Endothelial cell of umbilical vein (primary cell): ENCODE results near the gene PIANP. TPM values are rescaled to one million over a fixed set of nuclear protein-coding genes. Genes with fewer than 3 reads are reported as not detected.

ENCODE experiments used
- BruUV-seq: library from RNA; stranded (reverse); fragments of 400-500 nt; replicated peaks from 2 replicates; lab custom pipeline; 2021; lab: Mats Ljungman, UMichigan
- CTCF ChIA-PET: fragments of 300-600, 350-600 bp; sonication (Branson Sonifier 250); formaldehyde crosslinking; loops from one replicate; lab custom pipeline; 2021; ENCODE audit warnings: antibody characterized with exemption, inconsistent platforms; lab: Charles Lee
- POLR2A ChIA-PET: fragments of 300-600, 350-600 bp; sonication (Branson Sonifier 250); formaldehyde crosslinking; loops from one replicate; lab custom pipeline; 2021; ENCODE audit warnings: antibody characterized with exemption, inconsistent platforms; lab: Charles Lee
- DNase-seq: peaks from one replicate; pipeline ENCODE4 v3.0.0-alpha.2; 2011; ENCODE audit warnings: low read depth, low spot score
- FAIRE-seq: peaks from 2 replicates; lab custom pipeline; 2011; peaks lifted over from hg19 to GRCh38; lab: Jason Lieb, UNC
- H2AFZ ChIP-seq: 2 replicates; pipeline ENCODE4 v1.6.0; 2012; ENCODE audit warnings: low read depth, low read length, control low read depth, inconsistent platforms
- H3K27ac ChIP-seq: 2 replicates; pipeline ENCODE4 v1.5.1; 2011; ENCODE audit warnings: low read depth, mild to moderate bottlenecking, control low read depth, low read length, moderate library complexity; ENCODE audit not compliant: insufficient read depth
- H3K27me3 ChIP-seq, 2 experiments: 2 replicates each; pipeline versions ENCODE4 v1.6.0 to v1.6.1; 2011; ENCODE audit warnings: low read length in 2 of 2, mixed read lengths in 1 of 2; ENCODE audit not compliant: control insufficient read depth in 2 of 2, insufficient read depth in 2 of 2
- H3K36me3 ChIP-seq, 2 experiments: 2 replicates in 1 of 2; 3 replicates in 1 of 2; pipeline ENCODE4 v1.5.1; 2011; ENCODE audit warnings: low read length in 2 of 2, mild to moderate bottlenecking in 1 of 2, moderate library complexity in 1 of 2; ENCODE audit not compliant: control insufficient read depth in 2 of 2, insufficient read depth in 2 of 2; ENCODE audit errors: extremely low read depth in 1 of 2
- H3K4me1 ChIP-seq: 3 replicates; pipeline ENCODE4 v1.5.1; 2011; ENCODE audit warnings: mild to moderate bottlenecking, low read length; ENCODE audit not compliant: control insufficient read depth, insufficient read depth; ENCODE audit errors: extremely low read depth
- H3K4me2 ChIP-seq: 2 replicates; pipeline ENCODE4 v1.6.1; 2011; ENCODE audit warnings: low read length, control low read depth, mixed read lengths; ENCODE audit not compliant: insufficient read depth
- H3K4me3 ChIP-seq, 3 experiments: fragments of 200-600 bp in 1 of 3; sonication (generic), shearing (Covaris generic) in 1 of 3; replicated peaks in 1 of 3; 2 replicates each; pipeline ENCODE4 v1.5.1; 2011 to 2016; ENCODE audit warnings: control low read depth in 3 of 3, low read length in 3 of 3, mild to moderate bottlenecking in 2 of 3, inconsistent platforms in 1 of 3, low read depth in 1 of 3, moderate library complexity in 1 of 3; ENCODE audit not compliant: insufficient read depth in 1 of 3
- H3K79me2 ChIP-seq: 2 replicates; pipeline ENCODE4 v1.6.0; 2012; ENCODE audit warnings: low read length, inconsistent platforms; ENCODE audit not compliant: control insufficient read depth, insufficient read depth
- H3K9ac ChIP-seq: replicated peaks from 2 replicates; pipeline ENCODE3; 2011; ENCODE audit warnings: low read length, control low read depth; ENCODE audit not compliant: insufficient read depth; ENCODE audit errors: extremely low read depth
- H3K9me1 ChIP-seq: replicated peaks from 3 replicates; pipeline ENCODE4 v1.6.0; 2011; ENCODE audit warnings: mild to moderate bottlenecking, low read length; ENCODE audit not compliant: control insufficient read depth, insufficient read depth; ENCODE audit errors: extremely low read depth
- H3K9me3 ChIP-seq: replicated peaks from 2 replicates; pipeline ENCODE4 v1.5.1; 2012; ENCODE audit warnings: low read length, inconsistent platforms; ENCODE audit not compliant: control insufficient read depth, insufficient read depth
- H4K20me1 ChIP-seq: replicated peaks from 2 replicates; pipeline ENCODE3; 2011; ENCODE audit warnings: mild to moderate bottlenecking, low read length; ENCODE audit not compliant: control insufficient read depth, insufficient read depth; ENCODE audit errors: extremely low read depth
- CTCF ChIP-seq, 2 donors: IDR thresholded peaks; 1 replicate in 1 of 2; 2 replicates in 1 of 2; pipeline ENCODE4 v1.5.1; 2011; ENCODE audit warnings: low read length in 2 of 2, mild to moderate bottlenecking in 2 of 2, moderate library complexity in 2 of 2, control low read depth in 1 of 2, inconsistent platforms in 1 of 2, low read depth in 1 of 2; ENCODE audit not compliant: insufficient read depth in 1 of 2; ENCODE audit errors: extremely low read depth in 1 of 2
- EZH2 ChIP-seq: IDR thresholded peaks from 2 replicates; pipeline ENCODE4 v1.6.1; 2012; ENCODE audit warnings: borderline replicate concordance, low read depth, mild to moderate bottlenecking, moderate library complexity, low read length, inconsistent platforms; ENCODE audit not compliant: severe bottlenecking
- POLR2AphosphoS5 ChIP-seq: IDR thresholded peaks from 2 replicates; pipeline ENCODE4 v1.6.1; 2012; ENCODE audit warnings: low read depth, mild to moderate bottlenecking, control low read depth, low read length, moderate library complexity; ENCODE audit not compliant: insufficient read depth
- dilution Hi-C: fragments of 300-500 bp; cut with MboI; formaldehyde crosslinking; loops from one replicate; pipeline ENCODE4 v1.15.0; 2019; ENCODE audit warnings: low sequenced_read_pairs; ENCODE audit not compliant: extremely low pct_ligation_motif_present
- intact Hi-C: fragments of 100-400 bp; cut with micrococcal nuclease; formaldehyde crosslinking; loops from one replicate; pipeline ENCODE4 v1.10.0; 2022
- polyA plus RNA-seq, 4 experiments: library from polyadenylated mRNA; depleted of rRNA in 3 of 4; stranded (reverse) in 3 of 4; unstranded in 1 of 4; fragments of >200 nt; gene quantifications; 2 replicates each; pipeline versions ENCODE4 v1.2.1 to v1.2.3, GENCODE V29; 2011 to 2012; ENCODE audit warnings: missing spikeins in 1 of 4
- total RNA-seq: library from RNA; stranded (reverse); gene quantifications from 2 replicates; pipeline ENCODE4 v1.2.3, GENCODE V29; 2021

Gene PIANP
- total and polyA plus RNA-seq, 2 donors (not counting 3 experiments of a cell fraction or from before 2014, with no cell fraction given) = 0.10 to 0.55 TPM

- H3K4me2 ChIP-seq = no peak overlapping the region
- no peak overlapping the region for H3K27ac ChIP-seq
- peak; percentile 58 for DNase-seq
Observed at GRCh38 chr12:6697584-6698351, 2.8 kb downstream of the PIANP start.

More at GRCh38 chr12:6697584-6698351, 2.8 kb downstream of the PIANP start:
- ChIA-PET POLR2A (no interaction called here), CTCF (interaction anchor here (0.9 to 4.8 kb wide), 15 partner anchors 8 to 146 kb away, joined by 3 to 63 read pairs (median 6); partner anchors contain the start of genes COPS7A and ZNF384)
- Histone ChIP-seq H3K9me1 (no peaks in the 10 kb centered on the region), H3K79me2 (no peaks in the 10 kb centered on the region), H3K9me3 (no peaks in the 10 kb centered on the region), H3K36me3 (no peaks in the 10 kb centered on the region), H3K9ac (no peak overlapping the region), H2AFZ (no peak overlapping the region), H3K27me3 (peaks cover 28 to 42% of the 10 kb centered on the region in 2 experiments), H4K20me1 (no peaks in the 10 kb centered on the region), H3K4me3 (no peak overlapping the region), H3K4me1 (peaks cover 4% of the 10 kb centered on the region)
- dilution Hi-C loops = no loop called here
- no TSS peak for BruUV-seq
- TF ChIP-seq POLR2AphosphoS5 (no peak), EZH2 (peak; percentile 50), CTCF (IDR thresholded peaks at IDR 0.05; ENCODE audit: extremely low read depth in 1 of 2, insufficient read depth in 1 of 2, low read depth in 1 of 2, low read length in 2 of 2) (peak; percentile 74 to 80)
- intact Hi-C loops = loop anchor here (1.0 to 5.0 kb wide), 3 partner anchors 80 to 145 kb away; no protein-coding TSS in a partner anchor
- peak; percentile 98 for FAIRE-seq
